SU-DHL-6 (cell line): ENCODE results near the gene PDCD5.

Experiments
- EZH2phosphoT487 ChIP-seq: fragments of 200-600 bp; sonication (generic), shearing (Covaris generic); conservative IDR thresholded peaks from 2 replicates; pipeline ENCODE4 v1.6.1; 2018; ENCODE audit warnings: mild to moderate bottlenecking, antibody characterized with exemption, low read length, moderate library complexity, mixed read lengths
- TF ChIP-seq, protein P1 (sequence below): fragments of 200-600 bp; sonication (generic); IDR thresholded peaks from one replicate; pipeline ENCODE4 v1.5.1; 2017; ENCODE audit warnings: antibody characterized with exemption, mild to moderate bottlenecking, low read length, moderate library complexity; ENCODE audit not compliant: insufficient read depth, poor library complexity, severe bottlenecking

DNA sequence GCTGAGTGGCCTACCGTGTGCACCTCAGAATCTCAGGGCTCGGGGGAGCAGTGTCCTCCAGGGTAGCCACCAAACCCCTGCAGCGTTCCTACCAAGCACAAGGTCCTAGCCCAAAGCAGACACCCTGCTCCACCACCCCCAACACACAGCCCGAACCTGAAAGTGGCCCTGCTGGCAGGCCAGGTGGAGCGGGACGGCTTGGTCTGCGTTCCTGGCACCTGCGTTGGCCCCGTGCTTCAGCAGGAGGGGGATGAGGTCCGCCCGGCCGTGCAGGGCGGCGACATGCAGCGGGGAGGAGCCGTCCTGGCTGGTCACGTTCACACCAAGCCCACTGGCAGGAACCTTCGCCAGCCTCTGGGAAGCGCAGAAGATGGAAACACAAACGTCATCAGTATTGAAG is 26.5 kb downstream of the PDCD5 start:
- TF ChIP-seq, protein P1, sequence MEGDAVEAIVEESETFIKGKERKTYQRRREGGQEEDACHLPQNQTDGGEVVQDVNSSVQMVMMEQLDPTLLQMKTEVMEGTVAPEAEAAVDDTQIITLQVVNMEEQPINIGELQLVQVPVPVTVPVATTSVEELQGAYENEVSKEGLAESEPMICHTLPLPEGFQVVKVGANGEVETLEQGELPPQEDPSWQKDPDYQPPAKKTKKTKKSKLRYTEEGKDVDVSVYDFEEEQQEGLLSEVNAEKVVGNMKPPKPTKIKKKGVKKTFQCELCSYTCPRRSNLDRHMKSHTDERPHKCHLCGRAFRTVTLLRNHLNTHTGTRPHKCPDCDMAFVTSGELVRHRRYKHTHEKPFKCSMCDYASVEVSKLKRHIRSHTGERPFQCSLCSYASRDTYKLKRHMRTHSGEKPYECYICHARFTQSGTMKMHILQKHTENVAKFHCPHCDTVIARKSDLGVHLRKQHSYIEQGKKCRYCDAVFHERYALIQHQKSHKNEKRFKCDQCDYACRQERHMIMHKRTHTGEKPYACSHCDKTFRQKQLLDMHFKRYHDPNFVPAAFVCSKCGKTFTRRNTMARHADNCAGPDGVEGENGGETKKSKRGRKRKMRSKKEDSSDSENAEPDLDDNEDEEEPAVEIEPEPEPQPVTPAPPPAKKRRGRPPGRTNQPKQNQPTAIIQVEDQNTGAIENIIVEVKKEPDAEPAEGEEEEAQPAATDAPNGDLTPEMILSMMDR, result no peak
- TF ChIP-seq EZH2phosphoT487, result no peak
